Astrocyte (in vitro differentiated cells and primary cell): ENCODE data around the gene PRSS57. TPM values are rescaled to one million over a fixed set of nuclear protein-coding genes. Genes with fewer than 3 reads are reported as not detected.

Experiments used
- DNase-seq: peaks from one replicate; pipeline ENCODE4 v3.0.0-alpha.2; 2010; ENCODE audit warnings: low read depth
- FAIRE-seq: peaks from 2 replicates; lab custom pipeline; 2011; peaks lifted over from hg19 to GRCh38; lab: Jason Lieb, UNC
- H2AFZ ChIP-seq: 2 replicates; pipeline ENCODE4 v1.6.0; 2012; ENCODE audit warnings: low read depth, low read length, inconsistent platforms
- H3K27ac ChIP-seq: 2 replicates; pipeline ENCODE4 v1.5.1; 2011; ENCODE audit warnings: low read depth, low read length, inconsistent platforms
- H3K27me3 ChIP-seq: 2 replicates; pipeline ENCODE4 v1.6.0; 2011; ENCODE audit warnings: low read length, inconsistent platforms; ENCODE audit not compliant: insufficient read depth
- H3K36me3 ChIP-seq: 2 replicates; pipeline ENCODE4 v1.5.1; 2011; ENCODE audit warnings: low read length, inconsistent platforms; ENCODE audit not compliant: insufficient read depth
- H3K4me1 ChIP-seq: 2 replicates; pipeline ENCODE4 v1.5.1; 2011; ENCODE audit warnings: low read length, inconsistent platforms; ENCODE audit not compliant: insufficient read depth
- H3K4me2 ChIP-seq: 2 replicates; pipeline ENCODE4 v1.6.0; 2012; ENCODE audit warnings: low read length, inconsistent platforms
- H3K4me3 ChIP-seq: 2 replicates; pipeline ENCODE4 v1.5.1; 2011; ENCODE audit warnings: low read depth, mild to moderate bottlenecking, low read length, inconsistent platforms; ENCODE audit not compliant: insufficient read depth
- H3K79me2 ChIP-seq: 2 replicates; pipeline ENCODE4 v1.6.0; 2012; ENCODE audit warnings: mild to moderate bottlenecking, low read length, inconsistent platforms; ENCODE audit not compliant: insufficient read depth
- H3K9ac ChIP-seq: 2 replicates; pipeline ENCODE4 v1.6.0; 2012; ENCODE audit warnings: mild to moderate bottlenecking, low read length, inconsistent platforms
- H3K9me3 ChIP-seq: 2 replicates; pipeline ENCODE4 v1.5.1; 2012; ENCODE audit warnings: low read depth, mild to moderate bottlenecking, low read length, inconsistent platforms; ENCODE audit not compliant: insufficient read depth
- H4K20me1 ChIP-seq: 2 replicates; pipeline ENCODE4 v1.6.0; 2012; ENCODE audit warnings: low read length, inconsistent platforms; ENCODE audit not compliant: insufficient read depth
- H3K27ac Mint-ChIP-seq: one replicate; pipeline ENCODE4 v1.8.0; 2021; ENCODE audit warnings: mild to moderate bottlenecking, mixed read lengths; ENCODE audit not compliant: unreplicated experiment
- H3K27me3 Mint-ChIP-seq: one replicate; pipeline ENCODE4 v1.8.0; 2021; ENCODE audit warnings: low read depth, mixed read lengths; ENCODE audit not compliant: unreplicated experiment
- H3K36me3 Mint-ChIP-seq: one replicate; pipeline ENCODE4 v1.8.0; 2021; ENCODE audit warnings: low read depth, mixed read lengths; ENCODE audit not compliant: unreplicated experiment
- H3K4me1 Mint-ChIP-seq: one replicate; pipeline ENCODE4 v1.8.0; 2021; ENCODE audit warnings: low read depth, mixed read lengths; ENCODE audit not compliant: unreplicated experiment
- H3K4me3 Mint-ChIP-seq: one replicate; pipeline ENCODE4 v1.8.0; 2021; ENCODE audit warnings: mild to moderate bottlenecking, moderate library complexity, mixed read lengths; ENCODE audit not compliant: unreplicated experiment
- H3K9me3 Mint-ChIP-seq: one replicate; pipeline ENCODE4 v1.8.0; 2021; ENCODE audit warnings: mild to moderate bottlenecking, mixed read lengths; ENCODE audit not compliant: unreplicated experiment
- EZH2 ChIP-seq: IDR thresholded peaks from 2 replicates; pipeline ENCODE4 v1.6.1; 2012; ENCODE audit warnings: mild to moderate bottlenecking, low read length, inconsistent platforms; ENCODE audit not compliant: insufficient read depth
- total RNA-seq: library from RNA; stranded (reverse); gene quantifications from 2 replicates; pipeline ENCODE4 v1.2.1, GENCODE V29; 2021
- TF ChIP-seq, protein P1 (sequence below): IDR thresholded peaks from 2 replicates; pipeline ENCODE4 v1.5.1; 2011; ENCODE audit warnings: low read depth, mild to moderate bottlenecking, inconsistent platforms, low read length, moderate library complexity; ENCODE audit not compliant: insufficient read depth

PRSS57 gene
- total RNA-seq, 1 donor from 2014 or later, result not detected

DNA sequence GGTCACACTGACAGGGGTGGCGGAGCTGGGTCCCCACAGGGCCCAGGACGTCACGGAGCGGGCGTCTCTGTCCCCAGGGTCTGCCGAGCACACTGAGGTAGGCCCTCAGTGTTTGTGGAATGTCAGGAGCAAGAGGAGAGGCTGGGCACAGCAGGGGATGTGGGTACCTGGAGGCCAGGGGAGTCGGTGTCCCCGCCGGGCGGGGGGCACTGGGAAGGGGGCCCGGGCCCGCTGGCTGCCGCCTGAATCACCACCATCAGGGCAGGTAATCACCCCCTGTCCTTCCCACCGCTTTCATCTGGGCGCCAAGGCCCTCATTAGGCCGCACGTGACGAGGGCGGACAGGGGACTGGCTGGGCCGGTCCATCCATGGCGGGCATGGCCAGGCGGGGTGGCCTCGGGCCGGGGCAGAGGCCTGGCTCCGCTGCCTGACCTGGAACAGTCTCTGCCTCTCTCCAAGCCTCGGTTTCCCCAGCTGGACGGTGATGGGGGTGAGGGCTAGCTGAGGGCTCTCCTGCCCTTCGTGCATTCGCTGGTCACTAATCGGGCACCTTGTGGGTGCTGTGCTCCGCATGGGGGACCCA, 54.6 kb downstream of the PRSS57 start:
- H2AFZ ChIP-seq, result no peak overlapping the region
- Mint-ChIP-seq H3K4me3 (no peak overlapping the region), H3K27ac (peak overlapping the region; percentile 34), H3K9me3 (no peaks in the 10 kb centered on the region), H3K36me3 (no peaks in the 10 kb centered on the region), H3K4me1 (peaks cover 2% of the 10 kb centered on the region), H3K27me3 (peaks cover 8% of the 10 kb centered on the region)
- peaks cover 8% of the 10 kb centered on the region for H3K4me1 ChIP-seq
- no peak overlapping the region for H3K27ac ChIP-seq
- no peak for TF ChIP-seq EZH2
- TF ChIP-seq, protein P1, sequence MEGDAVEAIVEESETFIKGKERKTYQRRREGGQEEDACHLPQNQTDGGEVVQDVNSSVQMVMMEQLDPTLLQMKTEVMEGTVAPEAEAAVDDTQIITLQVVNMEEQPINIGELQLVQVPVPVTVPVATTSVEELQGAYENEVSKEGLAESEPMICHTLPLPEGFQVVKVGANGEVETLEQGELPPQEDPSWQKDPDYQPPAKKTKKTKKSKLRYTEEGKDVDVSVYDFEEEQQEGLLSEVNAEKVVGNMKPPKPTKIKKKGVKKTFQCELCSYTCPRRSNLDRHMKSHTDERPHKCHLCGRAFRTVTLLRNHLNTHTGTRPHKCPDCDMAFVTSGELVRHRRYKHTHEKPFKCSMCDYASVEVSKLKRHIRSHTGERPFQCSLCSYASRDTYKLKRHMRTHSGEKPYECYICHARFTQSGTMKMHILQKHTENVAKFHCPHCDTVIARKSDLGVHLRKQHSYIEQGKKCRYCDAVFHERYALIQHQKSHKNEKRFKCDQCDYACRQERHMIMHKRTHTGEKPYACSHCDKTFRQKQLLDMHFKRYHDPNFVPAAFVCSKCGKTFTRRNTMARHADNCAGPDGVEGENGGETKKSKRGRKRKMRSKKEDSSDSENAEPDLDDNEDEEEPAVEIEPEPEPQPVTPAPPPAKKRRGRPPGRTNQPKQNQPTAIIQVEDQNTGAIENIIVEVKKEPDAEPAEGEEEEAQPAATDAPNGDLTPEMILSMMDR, result no peak
- H3K9ac ChIP-seq, result no peak overlapping the region
- H3K27me3 ChIP-seq, result no peaks in the 10 kb centered on the region
- FAIRE-seq (no peak), DNase-seq (no peak)
- peaks cover 3% of the 10 kb centered on the region for H4K20me1 ChIP-seq
- H3K9me3 ChIP-seq, result no peaks in the 10 kb centered on the region
- H3K4me2 ChIP-seq, result no peak overlapping the region
- no peak overlapping the region for H3K4me3 ChIP-seq
- no peaks in the 10 kb centered on the region for H3K36me3 ChIP-seq
- H3K79me2 ChIP-seq, result no peaks in the 10 kb centered on the region

DNA sequence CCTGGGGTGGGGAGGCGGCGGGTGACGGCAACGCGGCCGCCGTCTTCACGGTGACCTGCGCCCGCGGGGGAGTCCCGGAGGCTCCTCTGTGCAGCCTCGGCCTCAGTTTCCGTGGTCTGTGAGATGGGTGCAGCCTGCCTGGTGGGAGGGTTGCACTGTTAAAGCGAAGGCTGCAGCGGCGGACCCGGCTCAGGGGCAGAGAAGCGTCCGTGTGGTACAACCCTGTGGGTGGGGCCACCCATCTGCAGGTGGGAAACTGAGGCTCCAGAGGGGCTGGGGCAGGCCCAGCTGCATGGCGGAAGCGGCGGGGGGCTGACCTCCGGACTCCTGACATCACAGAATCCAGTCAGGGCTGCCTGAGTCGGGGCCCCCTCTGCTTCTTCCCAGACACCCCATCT, 55.1 kb downstream of the PRSS57 start:
- Mint-ChIP-seq H3K27ac (no peak overlapping the region), H3K4me3 (no peak overlapping the region), H3K27me3 (peaks cover 8% of the 10 kb centered on the region), H3K36me3 (no peaks in the 10 kb centered on the region), H3K9me3 (no peaks in the 10 kb centered on the region), H3K4me1 (peaks cover 2% of the 10 kb centered on the region)
- no peak for DNase-seq
- Histone ChIP-seq H3K36me3 (no peaks in the 10 kb centered on the region), H3K9ac (no peak overlapping the region), H3K9me3 (no peaks in the 10 kb centered on the region), H3K4me2 (peak overlapping the region; percentile 81), H3K4me1 (peaks cover 8% of the 10 kb centered on the region), H3K27me3 (no peaks in the 10 kb centered on the region), H3K79me2 (no peaks in the 10 kb centered on the region), H2AFZ (no peak overlapping the region), H4K20me1 (peaks cover 3% of the 10 kb centered on the region), H3K4me3 (no peak overlapping the region), H3K27ac (no peak overlapping the region)
- no peak for FAIRE-seq
- TF ChIP-seq EZH2, result no peak
- TF ChIP-seq, protein P1, result no peak
